Stimulated activated CD8-positive, alpha-beta memory T cell treated with anti-CD3 and anti-CD28 coated beads, Interleukin-15, amount 100 ng/mL, for 4 hours (primary cell): Measurements from ENCODE around the gene OPRL1.
"Not testable (repeated sequence)": the region's sequence is repeated elsewhere in the genome, so short reads cannot be mapped to it uniquely, and the experiment has no call there.

Source experiments
- DNase-seq, 2 donors: peaks; one replicate each; pipeline ENCODE4 v3.0.0-alpha.2; 2020; ENCODE audit warnings: low read depth in 2 of 2

Gene OPRL1

GRCh38 chr20:64117432-64117777 lies 37.5 kb downstream of the OPRL1 start:
- not testable (repeated sequence) for DNase-seq

DNA sequence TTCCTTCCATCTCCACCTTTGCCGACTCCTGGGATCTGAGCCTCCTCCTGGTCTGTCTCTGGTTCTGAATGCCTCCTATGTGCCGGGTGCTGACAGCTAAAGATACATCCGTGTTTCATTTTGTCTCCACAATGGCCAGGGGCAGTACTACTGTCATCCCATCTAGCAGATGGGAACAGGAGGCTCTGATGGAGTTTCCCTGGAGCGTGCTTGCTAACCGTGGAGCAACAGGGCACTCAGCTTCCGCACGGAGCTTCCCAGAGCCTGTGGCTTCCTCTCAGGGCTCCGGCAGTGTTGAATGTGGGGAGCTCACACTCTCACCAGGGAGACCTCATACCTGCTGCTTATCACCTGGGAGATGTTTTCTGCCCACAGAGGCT lies 39.4 kb downstream of the OPRL1 start:
- no peak for DNase-seq

DNA sequence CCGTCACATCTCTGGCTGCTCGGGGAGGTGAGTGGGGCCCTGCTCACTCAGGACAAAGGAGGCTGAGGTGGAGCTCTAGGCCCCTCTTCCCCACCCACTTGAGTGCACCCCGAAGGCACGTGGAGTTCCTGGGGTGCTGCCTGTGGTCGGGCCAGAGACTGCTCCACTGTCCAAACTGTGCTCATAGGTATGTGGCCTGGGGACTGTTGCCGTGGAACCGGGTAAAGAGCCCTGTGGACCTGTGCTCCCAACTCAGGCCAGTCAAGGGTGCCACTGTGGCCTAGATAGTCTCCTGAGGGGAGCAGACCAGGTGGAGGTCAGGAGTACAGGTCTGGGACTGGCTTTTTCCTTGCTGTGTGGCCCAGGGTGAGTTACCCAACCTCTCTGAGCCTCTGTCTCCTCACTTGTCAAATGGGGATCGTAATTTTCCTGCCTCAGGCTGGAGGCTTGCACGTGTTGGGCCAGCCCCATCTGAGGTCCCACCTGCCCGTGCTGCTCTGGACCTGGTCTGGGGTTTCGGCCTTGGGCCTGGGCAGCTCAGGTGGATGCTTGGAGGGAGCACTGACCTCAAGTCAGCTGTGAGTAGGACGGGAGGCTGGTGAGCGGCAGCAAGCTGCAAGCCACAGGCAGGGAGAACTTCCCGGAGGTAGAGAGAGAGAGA lies 39.9 kb downstream of the OPRL1 start:
- DNase-seq = no peak

DNA sequence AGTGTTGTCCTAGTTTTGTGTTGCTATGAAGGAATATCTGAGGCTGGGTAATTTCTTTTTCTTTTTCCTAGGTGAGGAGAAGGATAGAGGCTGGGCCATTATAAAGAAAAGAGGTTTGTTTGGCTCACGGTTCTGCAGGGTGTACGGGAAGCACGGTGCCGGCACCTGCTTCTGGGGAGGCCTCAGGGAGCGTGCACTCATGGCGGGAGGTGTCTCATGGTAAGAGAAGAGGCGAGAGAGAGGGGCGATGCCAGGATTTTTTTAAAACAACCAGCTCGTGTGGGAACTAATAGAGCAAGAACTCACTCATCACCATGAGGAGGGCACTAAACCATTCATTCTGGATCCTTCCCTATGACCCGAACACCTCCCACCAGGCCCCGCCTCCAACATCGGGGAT lies 41.7 kb downstream of the OPRL1 start:
- no peak for DNase-seq

GRCh38 chr20:64122927-64123326 lies 43.0 kb downstream of the OPRL1 start:
- DNase-seq = not testable (repeated sequence)

- DNase-seq = not testable (repeated sequence)
Measured at GRCh38 chr20:64123517-64123916, 43.6 kb downstream of the OPRL1 start.

GRCh38 chr20:64129146-64129782 lies 49.4 kb downstream of the OPRL1 start:
- no peak for DNase-seq

GRCh38 chr20:64130271-64130670 lies 50.4 kb downstream of the OPRL1 start:
- DNase-seq = no peak

DNA sequence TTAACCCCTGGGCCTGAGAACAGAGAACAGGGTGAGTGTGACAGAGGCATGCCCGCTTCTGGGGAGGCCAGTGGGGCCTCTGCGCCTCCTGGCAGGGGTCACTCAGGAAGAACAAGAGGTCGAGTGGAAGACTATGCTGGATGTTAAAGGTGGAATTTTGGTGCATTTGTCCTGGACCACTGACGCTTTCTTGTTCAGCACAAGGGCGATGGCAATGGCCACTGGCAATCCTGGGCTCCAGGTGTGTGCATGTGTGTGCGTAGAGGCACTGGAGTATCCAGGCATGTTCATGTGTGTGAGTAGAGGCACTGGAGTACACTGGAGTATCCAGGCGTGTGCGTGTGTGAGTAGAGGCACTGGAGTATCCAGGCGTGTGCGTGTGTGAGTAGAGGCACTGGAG lies 51.0 kb downstream of the OPRL1 start:
- DNase-seq = no peak

- no peak for DNase-seq
Measured at GRCh38 chr20:64131406-64131805, 51.5 kb downstream of the OPRL1 start.

DNA sequence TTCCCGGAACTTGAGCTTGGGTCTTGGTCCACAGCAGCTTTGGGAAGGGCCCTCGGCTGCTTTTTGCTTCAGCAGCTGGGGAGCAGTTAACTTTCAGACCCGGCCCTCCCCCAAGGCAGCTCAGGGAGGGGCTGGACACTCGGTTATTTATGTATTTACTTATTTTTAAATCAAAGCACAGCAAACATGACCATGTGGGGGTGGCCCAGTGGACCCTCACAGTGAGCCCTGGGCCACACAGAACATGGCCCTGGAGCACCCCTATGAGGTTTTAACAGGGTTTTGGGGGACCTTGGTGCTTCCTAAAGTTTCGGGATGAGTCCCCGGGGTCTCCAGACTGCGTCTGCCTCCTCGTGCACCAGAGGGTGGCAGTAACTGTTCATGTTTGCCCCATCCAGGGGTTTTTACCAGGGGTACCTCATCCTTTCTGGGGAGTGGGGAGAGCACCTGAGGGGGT lies 54.1 kb downstream of the OPRL1 start:
- no peak for DNase-seq

- DNase-seq = not testable (repeated sequence)
Measured at GRCh38 chr20:64134744-64135143, 54.9 kb downstream of the OPRL1 start.

DNA sequence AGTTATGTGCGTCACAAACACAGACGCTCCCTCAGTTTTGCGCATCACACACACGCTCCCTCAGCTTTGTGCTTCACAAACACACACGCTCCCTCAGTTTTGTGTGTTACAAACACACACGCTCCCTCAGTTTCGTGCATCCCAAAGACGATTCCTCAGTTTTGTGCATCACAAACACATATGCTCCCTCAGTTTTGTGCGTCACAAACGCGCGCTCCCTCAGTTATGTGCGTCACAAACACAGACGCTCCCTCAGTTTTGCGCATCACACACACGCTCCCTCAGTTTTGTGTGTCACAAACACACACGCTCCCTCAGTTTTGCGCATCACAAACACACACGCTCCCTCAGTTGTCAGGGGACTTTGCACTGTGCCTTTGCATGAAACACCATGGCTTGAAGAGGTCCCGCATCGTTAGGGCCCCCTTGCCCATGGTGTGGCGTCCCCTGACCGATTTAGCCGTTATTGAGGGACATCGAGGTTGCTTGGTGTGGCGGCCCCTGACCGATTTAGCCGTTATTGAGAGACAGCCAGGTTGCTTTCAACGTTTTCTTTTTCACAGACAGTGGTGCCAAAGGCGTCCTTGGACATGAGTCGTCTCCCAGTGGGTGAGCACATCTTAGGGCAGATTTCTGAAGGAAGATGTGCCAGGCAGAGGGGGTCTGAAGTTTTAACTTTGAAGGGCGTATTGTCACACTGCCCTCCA lies 56.3 kb downstream of the OPRL1 start:
- no peak for DNase-seq

DNA sequence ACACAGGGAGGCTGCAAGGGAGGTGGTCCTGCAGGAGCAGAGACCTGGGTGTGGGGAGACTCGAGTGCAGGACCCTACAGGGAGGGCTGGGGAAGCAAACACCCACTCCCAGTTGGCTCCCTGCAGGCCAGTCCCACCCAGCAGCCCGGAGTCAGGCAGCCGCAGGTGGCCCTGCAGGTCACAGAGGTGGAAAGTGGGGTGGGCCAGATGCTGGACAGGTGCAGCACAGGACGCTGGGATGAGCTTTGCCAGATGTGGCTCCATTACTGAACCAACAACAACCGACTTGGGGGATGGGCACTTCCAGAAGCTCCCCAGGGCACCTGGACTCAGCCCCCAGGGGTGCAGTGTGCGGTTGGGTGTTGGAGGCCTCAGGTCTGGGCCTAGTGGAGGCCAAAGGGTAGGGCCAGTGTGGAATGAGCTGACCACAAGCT lies 57.7 kb downstream of the OPRL1 start:
- no peak for DNase-seq

- no peak for DNase-seq
Measured at GRCh38 chr20:64138276-64138815, 58.5 kb downstream of the OPRL1 start.

DNA sequence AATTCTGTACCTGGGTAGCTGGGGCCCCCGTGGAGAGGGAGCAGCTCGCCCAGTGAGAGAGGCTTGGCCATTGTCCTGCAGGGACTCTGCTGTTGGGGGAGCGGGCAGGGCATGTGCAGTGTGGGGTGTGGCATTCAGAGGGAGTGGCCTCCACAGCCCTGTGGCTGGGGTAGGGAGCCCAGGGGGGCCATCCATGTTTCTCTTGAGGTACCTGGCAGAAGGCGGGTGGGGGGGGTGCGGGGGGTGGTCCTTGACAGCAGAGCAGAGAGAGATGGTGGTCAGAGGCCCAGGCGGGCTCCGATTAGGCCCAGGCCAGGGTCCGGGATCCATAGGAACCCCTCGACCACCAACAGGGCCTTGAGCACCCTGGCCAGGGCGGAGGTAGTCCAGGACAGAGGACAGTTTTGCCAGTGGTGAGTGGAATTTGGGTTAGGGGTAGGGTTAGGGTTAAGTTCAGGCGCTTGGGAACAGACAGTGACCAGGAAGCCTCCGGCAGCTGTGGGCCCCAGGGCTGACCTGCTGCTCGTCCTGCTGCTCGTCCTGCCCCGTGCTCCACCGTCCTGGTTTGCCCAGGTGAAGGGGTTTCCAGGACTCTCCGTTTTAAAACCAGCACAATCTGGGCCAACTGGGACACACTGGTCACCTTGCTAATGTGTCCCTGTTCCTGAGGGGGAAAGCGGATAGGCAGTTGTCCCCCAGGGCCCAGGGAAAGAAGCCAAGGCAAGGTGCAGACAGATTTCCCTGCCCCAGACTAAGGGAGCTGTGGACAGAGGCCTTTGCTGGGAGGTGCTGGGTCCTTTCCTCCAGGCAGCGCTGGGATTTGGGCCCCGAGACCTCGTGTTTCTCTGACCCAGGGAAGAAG lies 59.5 kb downstream of the OPRL1 start:
- no peak for DNase-seq

DNA sequence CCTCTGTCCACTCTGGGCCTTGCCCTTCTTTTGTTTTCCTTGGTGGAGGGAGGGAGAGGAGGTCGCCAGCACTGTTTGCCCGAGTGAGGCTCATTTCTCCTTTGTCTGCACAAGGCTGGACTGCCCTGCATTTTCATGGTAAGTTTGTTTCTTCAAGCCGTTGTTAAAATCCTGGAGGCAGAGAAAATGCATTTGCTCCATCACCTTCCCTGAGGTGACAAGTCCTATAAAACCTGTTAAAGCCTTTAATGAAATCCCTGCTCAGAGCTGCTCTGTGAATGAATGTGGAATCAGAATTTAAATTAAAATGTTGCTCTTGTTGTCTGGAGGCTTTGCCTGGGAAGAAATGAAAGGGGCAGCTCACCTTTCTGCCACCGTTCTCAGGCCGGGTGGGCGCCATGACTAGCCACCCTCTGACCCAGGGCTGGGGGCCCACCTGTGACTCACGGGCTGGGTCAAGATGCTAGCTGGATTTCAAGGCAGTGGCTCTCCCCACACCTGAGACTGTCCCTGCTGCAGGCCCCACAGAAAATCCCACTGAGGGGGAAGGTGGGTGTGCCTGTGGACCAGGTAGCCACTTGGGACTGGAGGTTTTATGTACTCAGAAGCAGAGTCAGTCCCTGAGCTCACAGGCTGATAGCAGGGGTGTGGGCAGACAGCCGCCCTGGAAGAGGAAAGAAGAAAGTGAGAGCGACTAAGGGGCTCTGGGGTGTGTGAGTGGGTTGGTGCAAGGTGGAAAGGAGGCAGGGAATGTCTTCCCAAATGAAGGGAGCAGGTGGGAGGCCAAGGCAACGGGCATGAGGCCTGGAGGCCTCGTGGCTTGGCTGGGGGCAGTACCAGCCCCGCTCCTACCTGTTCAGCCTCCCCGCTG lies 60.4 kb downstream of the OPRL1 start:
- no peak for DNase-seq

DNA sequence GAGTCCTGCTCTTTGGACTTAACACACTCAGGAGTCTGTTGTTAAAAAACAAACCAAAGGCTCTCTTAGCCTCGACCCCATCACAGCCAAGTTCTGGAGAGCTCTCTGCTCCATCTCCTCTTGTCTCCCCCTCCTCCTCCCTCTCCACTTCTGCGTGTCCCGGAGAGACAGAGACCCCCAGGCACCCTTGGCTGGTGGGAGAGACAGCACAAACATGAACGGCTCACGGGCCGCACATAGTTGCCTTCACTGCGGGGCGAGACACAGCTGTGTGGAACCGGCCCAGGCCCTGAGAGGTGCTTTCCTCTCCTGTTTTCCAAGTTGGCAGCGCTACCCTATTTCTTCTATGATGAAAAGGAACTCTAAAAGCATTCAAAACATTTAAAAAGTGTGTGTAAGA lies 61.1 kb downstream of the OPRL1 start:
- DNase-seq = no peak

- no peak for DNase-seq
Measured at GRCh38 chr20:64142590-64142989, 62.7 kb downstream of the OPRL1 start.

GRCh38 chr20:64143018-64143801 lies 63.3 kb downstream of the OPRL1 start:
- no peak for DNase-seq
